Immature natural killer cell (primary cell): ENCODE measurements around the gene MYD88. TPM values are rescaled to one million over a fixed set of nuclear protein-coding genes. Genes with fewer than 3 reads are reported as not detected.

ENCODE experiments used
- DNase-seq, 3 donors: peaks; one replicate each; pipeline ENCODE4 v3.0.0; 2022; ENCODE audit warnings: mixed read lengths in 1 of 3
- H3K27ac Mint-ChIP-seq, 6 donors: one replicate each; pipeline ENCODE4 v1.8.0; 2020; ENCODE audit warnings: mixed read lengths in 6 of 6, mild to moderate bottlenecking in 5 of 6, inconsistent platforms in 4 of 6, moderate library complexity in 3 of 6
- H3K27me3 Mint-ChIP-seq, 3 donors: one replicate each; pipeline ENCODE4 v1.8.0; 2020 to 2021; ENCODE audit warnings: low read depth in 3 of 3, mild to moderate bottlenecking in 3 of 3, mixed read lengths in 3 of 3, moderate library complexity in 3 of 3, inconsistent platforms in 1 of 3
- H3K36me3 Mint-ChIP-seq, 3 donors: one replicate each; pipeline ENCODE4 v1.8.0; 2020; ENCODE audit warnings: mixed read lengths in 3 of 3, inconsistent platforms in 2 of 3, mild to moderate bottlenecking in 2 of 3
- H3K4me1 Mint-ChIP-seq, 2 donors: one replicate each; pipeline ENCODE4 v1.8.0; 2020; ENCODE audit warnings: inconsistent platforms in 2 of 2, mild to moderate bottlenecking in 2 of 2, mixed read lengths in 2 of 2, moderate library complexity in 1 of 2
- H3K4me3 Mint-ChIP-seq, 5 donors: one replicate each; pipeline ENCODE4 v1.8.0; 2020; ENCODE audit warnings: mild to moderate bottlenecking in 5 of 5, mixed read lengths in 5 of 5, inconsistent platforms in 3 of 5, moderate library complexity in 3 of 5
- H3K9me3 Mint-ChIP-seq, 6 donors: one replicate each; pipeline ENCODE4 v1.8.0; 2020; ENCODE audit warnings: mild to moderate bottlenecking in 6 of 6, mixed read lengths in 6 of 6, inconsistent platforms in 4 of 6, moderate library complexity in 3 of 6
- polyA plus RNA-seq, 3 donors: library from polyadenylated mRNA; unstranded; fragments of 300-500 nt; fragmentation: Illumina TruSeq; gene quantifications; one replicate each; pipeline ENCODE4 v1.2.3, GENCODE V29; 2021

The MYD88 gene
- polyA plus RNA-seq, 3 donors from 2014 or later: 94.0 to 205 (median 129) TPM

DNA sequence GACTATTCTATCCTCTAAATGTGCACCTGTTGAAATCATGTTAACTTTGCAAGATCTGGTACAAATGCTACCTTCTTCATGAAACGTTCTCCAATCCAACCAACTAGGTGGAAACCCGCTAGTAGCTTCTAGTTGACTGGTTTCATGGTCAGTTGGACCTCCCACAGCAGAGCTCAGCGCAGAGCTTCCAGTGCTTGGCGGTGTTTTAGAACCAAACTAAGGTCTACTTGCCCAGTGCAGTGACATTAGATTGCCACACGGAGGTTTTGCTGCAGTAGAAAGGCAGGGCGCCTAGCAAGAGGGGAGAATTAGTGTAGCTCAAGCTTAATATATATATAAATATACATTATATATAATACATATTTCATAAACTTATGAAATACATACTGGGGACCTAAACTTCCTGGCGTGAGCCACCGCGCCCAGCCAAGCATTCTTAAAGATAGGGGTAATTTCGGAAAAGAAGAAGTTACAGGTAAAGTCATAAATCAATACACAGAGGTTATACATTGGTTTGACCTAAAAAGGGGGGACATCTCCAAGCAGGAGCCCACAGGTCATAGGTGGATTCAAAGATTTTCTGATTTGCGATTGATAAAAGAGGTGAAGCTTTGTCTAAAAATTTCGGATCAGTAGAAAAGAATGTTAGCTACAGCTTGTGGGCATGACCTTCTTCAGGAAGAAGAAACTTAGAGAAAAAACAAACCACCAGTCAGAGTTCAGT is 24.8 kb downstream of the MYD88 start:
- peaks cover 29 to 37% of the 10 kb centered on the region in 2 donors for H3K4me1 Mint-ChIP-seq
- H3K9me3 Mint-ChIP-seq: no peaks in the 10 kb centered on the region
- H3K27me3 Mint-ChIP-seq: peaks cover 9 to 18% (median 10%) of the 10 kb centered on the region in 3 donors
- H3K36me3 Mint-ChIP-seq: no peaks in the 10 kb centered on the region
- DNase-seq: no peak
- peak overlapping the region in 5 of 6 donors; percentile 69 to 100 (median 100) for H3K27ac Mint-ChIP-seq
- peak overlapping the region; percentile 5 to 95 (median 49) for H3K4me3 Mint-ChIP-seq

DNA sequence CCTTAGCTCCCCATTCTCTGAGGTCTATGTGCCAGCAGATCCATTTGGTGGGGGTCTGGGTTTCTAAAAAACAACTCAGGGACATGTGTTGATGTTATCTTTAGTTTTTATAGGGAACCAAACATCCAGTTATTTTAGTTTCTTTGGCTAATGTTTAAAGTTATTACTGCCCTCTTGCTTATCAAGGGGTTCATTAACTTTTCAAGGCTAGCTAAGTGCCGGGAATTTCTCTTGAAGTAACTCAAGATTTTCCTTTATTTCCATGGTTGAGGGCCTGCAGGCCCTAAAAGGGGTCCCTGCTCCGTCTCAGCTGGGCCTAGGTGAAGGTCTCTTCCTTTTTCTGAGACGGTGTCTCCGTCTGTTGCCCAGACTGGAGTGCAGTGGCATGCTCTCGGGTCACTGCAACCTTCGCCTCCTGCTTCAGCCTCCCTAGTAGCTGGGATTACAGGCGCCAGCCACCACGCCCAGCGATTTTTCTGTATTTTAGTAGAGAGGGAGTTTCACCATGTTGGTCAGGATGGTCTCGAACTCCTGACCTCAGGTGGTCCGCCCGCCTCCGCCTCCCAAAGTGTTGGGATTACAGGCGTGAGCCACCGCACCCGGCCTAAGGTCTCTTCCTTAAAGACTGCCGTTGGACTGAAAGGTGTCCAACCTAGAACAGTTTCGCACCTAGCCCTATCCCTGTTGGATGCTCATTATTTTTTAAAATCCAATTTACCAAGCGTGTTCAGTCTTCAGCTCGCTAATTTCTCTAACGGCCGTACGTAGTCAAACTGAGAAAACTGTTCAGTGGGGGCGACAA is 25.6 kb downstream of the MYD88 start:
- no peaks in the 10 kb centered on the region for H3K9me3 Mint-ChIP-seq
- no peaks in the 10 kb centered on the region for H3K36me3 Mint-ChIP-seq
- peak overlapping the region; percentile 99 to 100 (median 100) for H3K27ac Mint-ChIP-seq
- DNase-seq: no peak
- peaks cover 33 to 42% of the 10 kb centered on the region in 2 donors for H3K4me1 Mint-ChIP-seq
- peaks cover 9 to 18% (median 10%) of the 10 kb centered on the region in 3 donors for H3K27me3 Mint-ChIP-seq
- peak overlapping the region; percentile 94 to 97 (median 96) for H3K4me3 Mint-ChIP-seq

DNA sequence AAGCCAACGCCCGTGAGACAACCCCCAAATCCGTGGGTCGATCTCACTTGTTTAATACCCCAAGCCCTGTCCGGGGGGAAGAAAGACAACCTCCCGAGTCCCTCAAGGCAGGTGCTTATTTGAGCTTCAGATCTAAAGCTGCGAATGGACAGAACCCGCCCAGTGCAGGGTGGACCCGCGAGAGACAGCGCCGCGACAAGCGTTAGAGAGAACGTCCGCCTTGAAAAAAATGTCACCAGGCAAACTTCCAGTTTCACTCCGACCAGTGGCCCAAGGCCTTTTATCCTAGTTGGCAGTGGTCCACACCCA is 26.1 kb downstream of the MYD88 start:
- H3K36me3 Mint-ChIP-seq: no peaks in the 10 kb centered on the region

DNA sequence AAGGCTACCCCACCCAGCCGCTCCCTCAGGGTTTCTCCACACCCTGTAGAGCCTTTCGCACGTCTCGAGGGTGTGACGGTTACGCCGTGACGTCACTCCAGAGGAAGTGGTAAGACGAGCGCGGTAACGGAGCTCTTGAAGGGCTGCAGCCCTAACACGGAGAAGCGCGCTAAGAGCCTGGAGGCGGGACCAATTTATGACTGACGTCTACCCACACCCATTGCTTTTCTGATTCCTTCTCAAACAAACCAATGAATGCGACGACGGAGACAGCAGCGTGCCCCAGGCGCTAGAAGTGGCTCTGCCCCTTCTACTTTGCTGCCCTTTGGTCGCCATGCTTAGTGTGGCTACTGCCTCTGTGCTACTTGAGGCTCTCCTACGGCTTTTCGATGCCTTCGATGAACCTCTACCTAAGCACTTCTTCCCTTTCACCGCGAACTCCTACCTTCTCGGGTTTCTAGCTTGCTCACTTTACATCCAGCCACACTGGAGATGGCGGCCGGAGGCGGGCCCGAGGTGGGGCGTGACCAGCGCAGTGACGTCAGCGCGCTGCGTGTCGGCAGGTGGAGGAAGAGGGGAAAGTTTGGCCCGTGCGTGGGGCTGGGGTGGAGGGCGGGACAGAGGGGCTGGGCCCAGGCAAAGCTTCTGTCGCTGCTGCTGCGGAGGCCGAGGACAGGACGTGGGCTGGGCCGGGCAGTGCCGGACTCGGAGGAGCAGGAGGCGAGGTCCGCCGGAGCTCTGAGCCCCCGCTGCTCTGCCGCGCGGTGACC is 26.7 kb downstream of the MYD88 start, which contains the start of gene OXSR1:
Gene OXSR1, plus strand, starts transcription at position 586 of the 770 bp plus-strand sequence. CDS start 340 bp downstream, outside the sequence.
- Mint-ChIP-seq H3K36me3 (no peaks in the 10 kb centered on the region), H3K27ac (peak within 1 kb of the TSS; percentile 99 to 100 (median 100)), H3K4me1 (peaks cover 33 to 43% of the 10 kb centered on the region in 2 donors), H3K9me3 (no peaks in the 10 kb centered on the region), H3K27me3 (peaks cover 9 to 18% (median 10%) of the 10 kb centered on the region in 3 donors), H3K4me3 (peak within 1 kb of the TSS; percentile 94 to 97 (median 96))
- DNase-seq: peak; percentile 97 to 98 (median 98)

More for the DNA sequence above, 26.1 kb downstream of the MYD88 start:
- peaks cover 9 to 18% (median 10%) of the 10 kb centered on the region in 3 donors for H3K27me3 Mint-ChIP-seq
- peaks cover 33 to 42% of the 10 kb centered on the region in 2 donors for H3K4me1 Mint-ChIP-seq
- H3K9me3 Mint-ChIP-seq: no peaks in the 10 kb centered on the region
- DNase-seq: no peak
- peak overlapping the region; percentile 99 to 100 (median 100) for H3K27ac Mint-ChIP-seq
- peak overlapping the region; percentile 94 to 97 (median 96) for H3K4me3 Mint-ChIP-seq

DNA sequence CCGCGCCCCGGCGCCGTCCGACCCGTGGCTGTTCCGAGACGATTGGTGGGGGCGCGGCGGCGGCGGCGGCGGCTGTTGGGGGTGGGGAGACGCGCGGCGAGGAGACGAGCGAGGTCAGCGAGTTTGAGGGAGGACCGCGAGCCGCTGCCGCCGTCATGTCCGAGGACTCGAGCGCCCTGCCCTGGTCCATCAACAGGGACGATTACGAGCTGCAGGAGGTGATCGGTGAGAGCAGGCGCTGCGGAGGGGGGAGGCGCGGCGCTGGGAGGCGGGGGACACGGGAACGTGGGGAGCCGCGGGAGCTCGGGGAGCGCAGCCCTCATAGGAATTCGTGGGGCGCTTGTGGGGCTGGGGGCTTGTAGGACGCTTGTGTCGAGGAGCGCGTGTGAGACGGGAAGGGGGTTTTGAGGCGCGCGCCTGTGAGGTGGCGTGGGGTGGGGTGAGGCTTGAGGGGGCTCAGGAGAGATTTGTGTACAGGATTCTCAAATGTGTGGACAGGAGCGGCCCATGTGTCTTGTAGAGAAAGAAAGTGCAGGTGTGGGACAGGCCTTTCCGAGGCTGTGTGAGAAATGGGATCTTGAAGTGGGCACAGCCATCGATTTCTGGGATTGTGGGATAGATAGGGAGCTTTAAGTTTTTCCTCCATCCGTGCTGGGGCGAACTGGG is 27.4 kb downstream of the MYD88 start:
- no peaks in the 10 kb centered on the region for H3K9me3 Mint-ChIP-seq
- H3K4me1 Mint-ChIP-seq: peaks cover 36 to 50% of the 10 kb centered on the region in 2 donors
- no peaks in the 10 kb centered on the region for H3K36me3 Mint-ChIP-seq
- peaks cover 9 to 18% (median 10%) of the 10 kb centered on the region in 3 donors for H3K27me3 Mint-ChIP-seq
- peak overlapping the region; percentile 88 to 100 (median 98) for H3K27ac Mint-ChIP-seq
- DNase-seq: no peak
- peak overlapping the region; percentile 94 to 97 (median 96) for H3K4me3 Mint-ChIP-seq

DNA sequence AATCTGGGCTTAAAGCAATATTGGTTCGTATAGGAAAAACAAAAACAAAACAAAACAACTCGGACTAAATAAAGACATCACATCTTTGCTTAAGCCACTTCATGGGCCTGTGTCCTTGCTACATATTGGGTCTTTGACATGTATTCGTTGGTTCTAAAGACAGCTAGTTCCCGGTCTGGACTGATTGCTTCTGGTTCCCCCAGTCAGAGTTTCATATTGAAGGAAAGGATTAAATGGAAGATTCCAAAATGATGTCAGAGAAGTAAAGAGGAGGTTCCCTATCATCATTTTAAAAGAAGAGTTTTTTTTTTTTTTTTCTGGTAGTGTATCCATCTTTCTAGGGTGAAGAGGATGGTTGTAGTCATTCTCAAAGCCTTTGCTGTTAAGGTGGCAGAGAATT is 29.1 kb downstream of the MYD88 start:
- peak overlapping the region; percentile 40 to 97 (median 61) for H3K4me3 Mint-ChIP-seq
- H3K4me1 Mint-ChIP-seq: peaks cover 48 to 66% of the 10 kb centered on the region in 2 donors
- no peaks in the 10 kb centered on the region for H3K9me3 Mint-ChIP-seq
- no peaks in the 10 kb centered on the region for H3K36me3 Mint-ChIP-seq
- DNase-seq: no peak
- H3K27ac Mint-ChIP-seq: peak overlapping the region; percentile 2 to 100 (median 42)
- peaks cover 9 to 18% (median 10%) of the 10 kb centered on the region in 3 donors for H3K27me3 Mint-ChIP-seq

DNA sequence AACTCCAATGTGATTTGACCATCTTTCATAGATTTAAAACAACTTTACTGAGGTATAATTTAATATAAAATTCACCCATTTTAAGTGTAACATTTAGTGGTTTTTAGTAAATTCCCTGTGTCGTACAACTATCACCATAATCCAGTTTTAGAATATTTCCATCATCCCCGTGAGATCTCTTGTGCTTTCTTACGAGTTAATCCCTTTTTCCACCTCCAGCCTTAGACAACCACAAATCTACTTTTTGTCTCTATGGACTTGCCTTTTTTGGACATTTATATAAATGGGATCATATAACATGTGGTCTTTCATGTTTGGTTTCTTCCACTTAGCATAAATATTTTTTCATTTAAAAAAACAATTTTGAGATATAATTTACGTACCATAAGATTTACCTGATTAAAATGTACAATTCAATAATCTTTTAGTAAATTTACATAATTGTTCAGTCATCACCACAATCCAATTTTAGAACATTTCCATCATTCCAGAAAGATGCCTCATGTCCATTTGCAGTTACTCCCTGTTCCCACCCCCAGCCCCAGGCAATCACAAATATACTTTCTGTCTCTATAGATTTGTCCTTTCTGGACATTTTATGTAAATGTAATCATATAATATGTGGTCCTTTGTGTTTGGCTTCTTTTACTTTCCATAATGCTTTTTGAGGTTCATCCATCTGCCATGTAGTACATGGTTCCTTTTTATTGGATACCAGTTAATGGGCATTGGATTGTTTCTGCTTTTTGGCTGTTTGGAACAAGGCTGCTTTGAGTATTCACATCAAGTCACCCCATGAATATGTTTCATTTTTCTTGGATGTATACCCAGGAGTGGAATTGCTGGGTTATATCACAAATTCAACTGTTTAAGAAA is 29.9 kb downstream of the MYD88 start:
- DNase-seq: no peak
- Mint-ChIP-seq H3K4me3 (peak overlapping the region in 3 of 5 donors; percentile 2 to 31 (median 14)), H3K27ac (peak overlapping the region in 4 of 6 donors; percentile 12 to 100 (median 34))

DNA sequence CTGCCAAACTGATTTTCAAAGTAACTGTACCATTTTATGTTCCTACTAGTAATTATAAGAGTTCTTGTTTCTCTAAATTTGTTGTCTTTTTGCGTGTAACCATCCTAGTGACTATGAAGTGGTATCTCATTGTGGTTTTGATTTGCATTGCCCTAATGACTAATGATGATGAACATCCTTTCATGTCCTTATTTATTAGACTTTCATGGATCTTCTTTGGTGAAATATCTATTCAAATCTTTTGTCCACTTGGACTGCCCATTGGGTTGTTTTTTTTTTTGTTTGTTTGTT is 30.5 kb downstream of the MYD88 start:
- no peaks in the 10 kb centered on the region for H3K36me3 Mint-ChIP-seq
- H3K9me3 Mint-ChIP-seq: no peaks in the 10 kb centered on the region
- H3K27ac Mint-ChIP-seq: peak overlapping the region in 1 of 6 donors; percentile 24
- H3K27me3 Mint-ChIP-seq: peaks cover 9 to 18% (median 10%) of the 10 kb centered on the region in 3 donors
- H3K4me3 Mint-ChIP-seq: no peak overlapping the region
- peaks cover 56 to 80% of the 10 kb centered on the region in 2 donors for H3K4me1 Mint-ChIP-seq
- no peak for DNase-seq

More for the DNA sequence above, 29.9 kb downstream of the MYD88 start:
- peaks cover 9 to 18% (median 10%) of the 10 kb centered on the region in 3 donors for H3K27me3 Mint-ChIP-seq
- H3K4me1 Mint-ChIP-seq: peaks cover 51 to 74% of the 10 kb centered on the region in 2 donors
- no peaks in the 10 kb centered on the region for H3K36me3 Mint-ChIP-seq
- H3K9me3 Mint-ChIP-seq: no peaks in the 10 kb centered on the region

DNA sequence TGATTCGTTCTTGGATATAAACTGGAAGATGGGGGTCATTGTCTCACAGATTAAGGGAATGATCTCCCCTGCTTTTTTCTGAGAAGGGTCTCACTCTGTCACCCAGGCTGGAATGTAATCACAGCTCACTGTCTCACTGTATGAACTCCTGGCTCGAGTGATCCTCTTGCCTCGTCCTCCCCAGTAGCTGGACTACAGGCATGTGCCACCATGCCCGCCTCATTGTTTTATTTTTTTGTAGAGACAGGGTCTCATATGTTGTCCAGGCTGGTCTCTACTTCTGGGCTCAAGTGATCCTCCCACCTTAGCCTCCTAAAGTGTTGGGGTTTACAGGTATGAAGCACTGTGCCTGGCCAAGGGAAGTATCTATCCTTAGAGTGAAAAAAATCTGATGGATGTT is 32.3 kb downstream of the MYD88 start:
- H3K4me1 Mint-ChIP-seq: peaks cover 53 to 81% of the 10 kb centered on the region in 2 donors
- no peaks in the 10 kb centered on the region for H3K9me3 Mint-ChIP-seq
- H3K4me3 Mint-ChIP-seq: no peak overlapping the region
- no peak overlapping the region for H3K27ac Mint-ChIP-seq
- peaks cover 0 to 8% (median 3%) of the 10 kb centered on the region in 3 donors for H3K27me3 Mint-ChIP-seq
- no peaks in the 10 kb centered on the region for H3K36me3 Mint-ChIP-seq
- no peak for DNase-seq

DNA sequence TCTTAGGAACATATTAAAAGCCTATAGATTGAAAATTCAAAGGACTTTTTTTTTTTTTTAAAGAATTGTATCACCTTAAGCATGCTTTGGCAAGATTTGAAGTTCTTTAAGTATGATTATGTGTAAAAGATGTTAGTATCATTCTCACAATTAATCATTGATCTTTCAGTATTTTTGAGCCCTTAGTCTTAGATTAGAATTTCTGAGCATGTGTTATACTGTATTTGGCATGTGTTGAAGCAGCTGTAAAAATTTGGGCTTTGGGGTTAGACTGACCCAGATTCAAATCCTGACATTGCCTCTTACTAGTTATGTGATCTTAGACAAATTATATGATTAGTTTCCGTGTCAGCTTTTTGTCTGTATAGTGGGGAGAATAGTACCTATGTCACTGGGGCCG is 33.2 kb downstream of the MYD88 start:
- Mint-ChIP-seq H3K9me3 (no peaks in the 10 kb centered on the region), H3K4me3 (peak overlapping the region in 1 of 5 donors; percentile 7)

DNA sequence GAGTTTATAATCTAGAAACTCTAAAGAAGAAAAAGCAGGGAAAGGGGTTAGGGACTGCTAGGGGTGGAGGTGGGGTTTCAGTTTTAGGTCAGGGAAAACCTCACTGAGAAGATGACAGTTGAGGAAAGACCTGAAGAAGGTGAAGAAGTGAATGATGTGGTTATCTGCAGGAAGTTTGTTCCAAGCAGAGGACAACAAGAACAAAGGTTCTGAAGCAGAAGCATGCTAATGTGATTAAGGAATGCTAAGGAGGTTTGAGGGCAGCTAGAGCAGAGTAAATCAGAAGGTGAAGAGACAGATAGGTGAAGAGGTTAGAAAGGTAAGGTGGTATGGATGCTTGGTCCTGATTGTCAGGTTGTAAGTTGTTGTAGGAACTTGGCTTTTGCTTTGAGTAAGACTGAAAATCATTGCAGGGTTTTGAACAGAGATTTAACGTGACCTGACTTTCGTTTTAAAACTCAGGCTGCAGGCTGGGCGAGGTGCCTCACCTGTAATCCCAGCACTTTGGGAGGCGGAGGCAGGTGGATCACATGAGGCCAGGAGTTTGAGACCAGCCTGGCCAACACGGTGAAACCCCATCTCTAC is 35.5 kb downstream of the MYD88 start:
- peaks cover 38 to 62% of the 10 kb centered on the region in 2 donors for H3K4me1 Mint-ChIP-seq
- H3K4me3 Mint-ChIP-seq: peak overlapping the region in 1 of 5 donors; percentile 49
- H3K36me3 Mint-ChIP-seq: peaks cover 0 to 3% (median 0%) of the 10 kb centered on the region in 3 donors
- no peaks in the 10 kb centered on the region for H3K27me3 Mint-ChIP-seq
- no peaks in the 10 kb centered on the region for H3K9me3 Mint-ChIP-seq
- no peak for DNase-seq
- H3K27ac Mint-ChIP-seq: peak overlapping the region in 3 of 6 donors; percentile 8 to 76 (median 71)

More for the DNA sequence above, 33.2 kb downstream of the MYD88 start:
- peak overlapping the region in 1 of 6 donors; percentile 20 for H3K27ac Mint-ChIP-seq
- H3K27me3 Mint-ChIP-seq: peaks cover 0 to 4% (median 0%) of the 10 kb centered on the region in 3 donors
- no peak for DNase-seq
- no peaks in the 10 kb centered on the region for H3K36me3 Mint-ChIP-seq
- H3K4me1 Mint-ChIP-seq: peaks cover 50 to 74% of the 10 kb centered on the region in 2 donors

DNA sequence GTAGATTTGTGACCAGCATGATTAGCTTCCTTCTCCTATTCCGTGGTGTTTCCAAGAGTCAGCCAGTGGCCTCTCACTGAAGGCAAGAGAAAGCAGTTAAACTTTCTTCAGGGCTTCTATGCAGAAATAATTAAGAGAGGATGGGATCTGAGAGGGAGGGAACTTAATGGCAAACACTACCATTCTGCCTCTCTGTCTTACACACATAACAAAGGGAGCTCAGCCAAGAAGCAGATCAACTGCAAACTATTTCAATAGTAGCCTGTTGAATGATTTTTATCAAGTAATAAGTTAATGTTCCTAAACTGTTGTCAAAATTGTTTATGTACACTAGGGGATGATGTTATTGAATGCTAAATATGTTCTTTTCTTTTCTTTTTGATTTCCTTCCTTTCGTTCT is 38.7 kb downstream of the MYD88 start:
- Mint-ChIP-seq H3K27me3 (no peaks in the 10 kb centered on the region), H3K27ac (peak overlapping the region; percentile 0 to 70 (median 59)), H3K4me3 (no peak overlapping the region), H3K9me3 (no peaks in the 10 kb centered on the region), H3K4me1 (peaks cover 26 to 63% of the 10 kb centered on the region in 2 donors), H3K36me3 (peaks cover 0 to 3% (median 0%) of the 10 kb centered on the region in 3 donors)
- no peak for DNase-seq
